IPS-20b (cell line): ENCODE results near the gene ILKAP.

Source experiments
- H3K27ac ChIP-seq: one replicate; pipeline ENCODE4 v1.5.1; 2013; ENCODE audit warnings: low read length
- H3K27me3 ChIP-seq: 2 replicates; pipeline ENCODE4 v1.6.1; 2013; ENCODE audit warnings: mild to moderate bottlenecking, low read length, inconsistent platforms; ENCODE audit not compliant: insufficient read depth
- H3K36me3 ChIP-seq: 2 replicates; pipeline ENCODE4 v1.6.1; 2013; ENCODE audit warnings: low read depth, mild to moderate bottlenecking, inconsistent platforms, low read length, moderate library complexity; ENCODE audit not compliant: insufficient read depth
- H3K4me1 ChIP-seq: 2 replicates; pipeline ENCODE4 v1.6.1; 2013; ENCODE audit warnings: mild to moderate bottlenecking, control low read depth, inconsistent platforms, low read length, moderate library complexity; ENCODE audit not compliant: insufficient read depth
- H3K4me3 ChIP-seq: 2 replicates; pipeline ENCODE4 v1.5.1; 2013; ENCODE audit warnings: mild to moderate bottlenecking, low read length, inconsistent platforms
- H3K9ac ChIP-seq: 2 replicates; pipeline ENCODE4 v1.6.1; 2013; ENCODE audit warnings: low read depth, mild to moderate bottlenecking, inconsistent platforms, low read length, moderate library complexity
- H3K9me3 ChIP-seq: 2 replicates; pipeline ENCODE4 v1.6.1; 2013; ENCODE audit warnings: mild to moderate bottlenecking, low read depth, low read length, inconsistent platforms; ENCODE audit not compliant: insufficient read depth

The ILKAP gene

GRCh38 chr2:238151205-238151604 is 52.3 kb downstream of the ILKAP start:
- no peak overlapping the region for H3K9ac ChIP-seq

DNA sequence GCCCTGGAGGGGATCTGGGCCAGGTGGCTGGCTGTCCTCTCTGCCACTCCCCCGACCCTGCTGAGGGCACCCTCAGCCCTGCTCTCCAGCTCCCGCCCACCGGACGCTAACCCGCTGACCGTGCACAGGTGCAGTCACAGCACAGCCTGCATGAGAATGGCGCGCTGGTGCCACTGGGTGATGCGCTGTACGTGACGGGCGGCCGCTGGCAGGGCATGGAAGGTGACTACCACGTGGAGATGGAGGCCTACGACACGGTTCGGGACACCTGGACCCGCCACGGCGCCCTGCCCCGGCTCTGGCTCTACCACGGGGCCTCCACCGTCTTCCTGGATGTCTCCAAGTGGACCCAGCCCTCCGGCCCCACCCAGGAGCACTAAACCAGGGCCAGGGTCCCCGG is 52.8 kb downstream of the ILKAP start:
- Histone ChIP-seq H3K36me3 (no peaks in the 10 kb centered on the region), H3K27me3 (no peaks in the 10 kb centered on the region), H3K4me1 (no peaks in the 10 kb centered on the region), H3K9ac (no peak overlapping the region), H3K9me3 (no peaks in the 10 kb centered on the region), H3K27ac (no peak overlapping the region), H3K4me3 (no peak overlapping the region)

More at GRCh38 chr2:238151205-238151604, 52.3 kb downstream of the ILKAP start:
- no peaks in the 10 kb centered on the region for H3K27me3 ChIP-seq
- H3K36me3 ChIP-seq, result no peaks in the 10 kb centered on the region
- no peak overlapping the region for H3K27ac ChIP-seq
- H3K9me3 ChIP-seq, result no peaks in the 10 kb centered on the region
- H3K4me3 ChIP-seq, result no peak overlapping the region
- no peaks in the 10 kb centered on the region for H3K4me1 ChIP-seq

GRCh38 chr2:238149841-238150572 is 53.5 kb downstream of the ILKAP start:
- no peak overlapping the region for H3K4me3 ChIP-seq
- H3K9me3 ChIP-seq, result no peaks in the 10 kb centered on the region
- H3K36me3 ChIP-seq, result no peaks in the 10 kb centered on the region
- H3K9ac ChIP-seq, result no peak overlapping the region
- H3K27me3 ChIP-seq, result no peaks in the 10 kb centered on the region
- no peak overlapping the region for H3K27ac ChIP-seq
- H3K4me1 ChIP-seq, result no peaks in the 10 kb centered on the region

DNA sequence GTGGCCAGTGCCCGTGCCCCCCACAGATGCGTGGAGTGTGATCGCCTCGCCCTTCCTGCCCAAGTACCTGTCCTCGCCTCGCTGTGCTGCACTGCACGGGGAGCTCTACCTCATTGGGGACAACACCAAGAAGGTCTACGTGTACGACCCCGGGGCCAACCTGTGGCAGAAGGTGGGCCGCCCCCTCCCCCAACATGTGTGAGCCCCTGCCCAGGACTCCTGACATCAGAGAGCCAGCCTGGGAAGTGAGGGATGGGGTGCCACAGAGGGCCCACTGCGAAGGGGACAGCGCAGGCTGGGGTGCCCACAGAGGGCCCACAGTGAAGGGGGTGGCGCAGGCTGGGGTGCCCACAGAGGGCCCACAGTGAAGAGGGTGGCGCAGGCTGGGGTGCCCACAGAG is 54.5 kb downstream of the ILKAP start:
- H3K27me3 ChIP-seq, result no peaks in the 10 kb centered on the region
- H3K36me3 ChIP-seq, result no peaks in the 10 kb centered on the region
- H3K9me3 ChIP-seq, result no peaks in the 10 kb centered on the region
- H3K9ac ChIP-seq, result no peak overlapping the region
- H3K4me1 ChIP-seq, result no peaks in the 10 kb centered on the region
- no peak overlapping the region for H3K4me3 ChIP-seq
- no peak overlapping the region for H3K27ac ChIP-seq

DNA sequence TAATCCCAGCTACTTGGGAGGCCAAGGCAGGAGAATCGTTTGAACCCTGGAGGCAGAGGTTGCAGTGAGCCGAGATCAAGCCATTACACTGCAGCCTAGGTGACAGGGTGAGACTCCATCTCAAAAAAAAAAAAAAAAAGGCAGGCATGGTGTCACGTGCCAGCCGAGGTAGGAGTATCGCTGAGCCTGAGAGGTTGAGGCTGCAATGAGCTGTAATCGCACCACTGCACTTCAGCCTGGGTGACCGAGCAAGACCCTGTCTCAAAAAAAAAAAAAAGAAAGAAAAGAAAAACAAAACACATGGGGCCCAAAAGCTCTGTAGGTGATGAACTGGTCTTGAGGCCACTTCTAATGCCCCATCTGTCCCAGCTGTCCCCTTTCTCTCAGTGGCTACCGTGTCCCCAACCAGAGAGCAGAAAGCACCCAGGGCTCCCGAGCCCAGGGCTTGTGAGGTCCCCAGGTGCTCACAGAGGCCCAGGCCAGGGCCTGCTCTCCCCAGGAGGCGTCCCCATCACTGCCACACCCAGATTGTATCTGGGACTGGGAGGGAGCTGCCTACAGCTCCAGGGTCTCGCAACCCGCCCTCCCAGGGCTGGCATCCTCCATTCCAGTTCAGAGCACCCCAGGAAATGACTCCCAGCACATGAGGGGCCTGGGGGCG is 56.5 kb downstream of the ILKAP start:
- Histone ChIP-seq H3K36me3 (no peaks in the 10 kb centered on the region), H3K27ac (no peak overlapping the region)

DNA sequence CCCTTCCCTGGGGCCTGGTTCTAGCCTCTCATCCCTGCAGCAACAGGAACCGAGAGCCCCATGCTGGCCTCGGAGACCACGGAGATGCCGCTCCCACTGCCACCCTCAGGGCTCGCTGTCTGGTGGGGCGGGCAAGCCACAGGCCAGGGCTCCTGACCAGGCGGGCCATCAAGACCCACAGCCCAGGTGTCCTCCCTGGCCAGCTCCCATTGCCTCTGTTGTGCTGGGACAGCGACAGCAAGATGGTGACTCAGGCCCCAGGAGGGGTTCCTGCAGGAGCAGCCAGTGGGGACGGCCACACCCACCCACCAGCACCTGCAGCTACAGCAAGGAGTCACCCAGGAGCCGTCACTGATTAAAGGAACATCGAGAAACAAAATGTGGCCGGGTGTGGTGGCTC is 57.6 kb downstream of the ILKAP start:
- Histone ChIP-seq H3K9ac (no peak overlapping the region), H3K27me3 (no peaks in the 10 kb centered on the region), H3K4me3 (no peak overlapping the region), H3K36me3 (no peaks in the 10 kb centered on the region), H3K27ac (no peak overlapping the region), H3K4me1 (no peaks in the 10 kb centered on the region), H3K9me3 (no peaks in the 10 kb centered on the region)

More for the DNA sequence above, 56.5 kb downstream of the ILKAP start:
- no peak overlapping the region for H3K9ac ChIP-seq
- no peaks in the 10 kb centered on the region for H3K27me3 ChIP-seq
- no peaks in the 10 kb centered on the region for H3K9me3 ChIP-seq
- no peak overlapping the region for H3K4me3 ChIP-seq
- no peaks in the 10 kb centered on the region for H3K4me1 ChIP-seq

GRCh38 chr2:238145046-238145445 is 58.4 kb downstream of the ILKAP start:
- Histone ChIP-seq H3K9ac (no peak overlapping the region), H3K27me3 (no peaks in the 10 kb centered on the region), H3K27ac (no peak overlapping the region), H3K4me1 (no peaks in the 10 kb centered on the region), H3K9me3 (no peaks in the 10 kb centered on the region), H3K4me3 (no peak overlapping the region), H3K36me3 (no peaks in the 10 kb centered on the region)

GRCh38 chr2:238144262-238144661 is 59.2 kb downstream of the ILKAP start:
- Histone ChIP-seq H3K4me1 (no peaks in the 10 kb centered on the region), H3K27ac (no peak overlapping the region), H3K27me3 (no peaks in the 10 kb centered on the region), H3K9ac (no peak overlapping the region), H3K9me3 (no peaks in the 10 kb centered on the region), H3K4me3 (no peak overlapping the region), H3K36me3 (no peaks in the 10 kb centered on the region)

DNA sequence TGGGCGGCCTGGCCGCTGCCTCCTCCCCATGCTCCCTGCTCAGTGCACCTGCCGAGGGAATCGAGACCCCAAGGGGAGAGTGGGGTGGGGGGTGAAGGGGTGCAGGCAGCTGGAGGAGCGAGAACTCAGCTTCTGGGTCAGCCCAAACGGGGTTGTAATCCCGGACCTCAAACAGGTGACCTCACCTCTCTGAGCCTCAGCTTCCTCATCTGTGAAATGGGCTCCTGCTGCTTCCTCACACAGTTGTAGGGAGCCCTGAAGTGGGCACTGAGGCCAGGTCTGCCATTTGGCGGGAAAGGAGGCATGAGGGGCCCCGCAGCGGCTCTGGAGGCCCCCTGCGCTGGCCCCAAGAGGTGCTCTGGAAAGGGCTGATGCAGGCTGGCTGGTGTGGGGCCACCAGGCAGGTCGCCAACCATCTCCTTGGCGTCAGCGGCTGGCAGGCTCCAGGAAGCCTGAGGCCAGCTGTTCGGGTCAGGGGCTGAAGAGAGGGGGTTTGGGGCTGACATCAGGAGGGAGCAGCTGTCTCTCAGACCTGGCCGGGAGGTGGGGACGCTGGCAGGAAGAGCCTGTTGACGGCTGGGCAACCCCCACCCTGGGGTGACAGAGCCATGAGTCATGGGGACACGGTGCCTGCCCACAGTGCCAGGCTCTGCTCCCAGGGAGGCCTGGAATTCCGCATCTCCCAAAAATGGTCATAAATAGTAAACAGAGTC is 60.1 kb downstream of the ILKAP start:
- H3K9ac ChIP-seq, result no peak overlapping the region

GRCh38 chr2:238142382-238143205 is 60.9 kb downstream of the ILKAP start:
- no peak overlapping the region for H3K9ac ChIP-seq
- H3K4me3 ChIP-seq, result no peak overlapping the region
- H3K4me1 ChIP-seq, result no peaks in the 10 kb centered on the region
- H3K9me3 ChIP-seq, result no peaks in the 10 kb centered on the region
- no peaks in the 10 kb centered on the region for H3K27me3 ChIP-seq
- no peaks in the 10 kb centered on the region for H3K36me3 ChIP-seq
- no peak overlapping the region for H3K27ac ChIP-seq

More for the DNA sequence above, 60.1 kb downstream of the ILKAP start:
- Histone ChIP-seq H3K27ac (no peak overlapping the region), H3K9me3 (no peaks in the 10 kb centered on the region), H3K27me3 (no peaks in the 10 kb centered on the region), H3K4me3 (no peak overlapping the region), H3K4me1 (no peaks in the 10 kb centered on the region), H3K36me3 (no peaks in the 10 kb centered on the region)

DNA sequence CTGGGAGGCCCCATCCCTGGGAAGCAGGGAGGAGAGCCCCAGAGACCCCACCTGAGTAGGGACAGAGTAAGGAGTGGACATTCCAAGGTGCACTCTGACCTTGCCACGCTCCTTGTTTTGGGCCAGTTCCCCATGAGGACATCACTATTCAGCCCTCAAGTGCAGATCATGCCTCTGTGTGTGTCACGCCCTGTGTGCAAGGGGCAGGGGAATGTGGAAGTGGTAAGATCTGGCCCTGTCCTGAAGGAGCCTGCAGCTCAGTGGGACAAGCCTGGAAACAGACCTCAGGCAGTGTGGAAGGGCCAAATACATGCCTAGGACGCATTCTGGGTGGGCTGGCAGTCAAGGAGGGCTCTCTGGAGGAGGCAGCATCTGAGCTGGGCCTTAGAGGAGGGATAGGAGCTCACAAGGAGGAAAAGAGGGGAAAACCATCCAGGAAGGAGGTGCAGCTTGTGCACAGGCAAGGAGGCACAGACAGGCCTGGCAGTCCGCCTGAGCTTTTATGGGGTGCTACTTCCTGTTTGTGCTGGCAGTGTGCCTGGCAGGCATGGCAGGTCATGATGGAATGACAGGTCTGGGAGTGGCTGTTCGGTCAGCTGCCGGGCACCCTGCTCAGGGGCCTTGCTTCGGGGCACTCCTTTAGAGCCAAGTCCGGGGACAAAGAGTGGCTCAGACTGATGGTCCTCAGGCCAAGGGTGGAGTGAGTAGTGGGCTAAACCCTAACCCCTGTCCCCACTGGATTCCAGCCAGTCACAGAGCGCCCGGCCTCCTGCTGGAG is 61.8 kb downstream of the ILKAP start:
- H3K27me3 ChIP-seq, result no peaks in the 10 kb centered on the region
- no peak overlapping the region for H3K4me3 ChIP-seq
- H3K9me3 ChIP-seq, result no peaks in the 10 kb centered on the region
- H3K27ac ChIP-seq, result no peak overlapping the region
- H3K4me1 ChIP-seq, result no peaks in the 10 kb centered on the region
- H3K9ac ChIP-seq, result no peak overlapping the region
- no peaks in the 10 kb centered on the region for H3K36me3 ChIP-seq
